Tibial artery (tissue), 4 donors: Measurements from ENCODE around the gene DNAJC3.

Experiments used
- DNase-seq, 2 donors: peaks; one replicate each; pipeline ENCODE4 v3.0.0-alpha.2; 2019
- H3K27ac ChIP-seq, 2 donors: fragments of 200-600 bp; sonication (generic) in 1 of 2; 1 replicate in 1 of 2; 2 replicates in 1 of 2; pipeline ENCODE4 v1.5.1; 2018 to 2019; ENCODE audit warnings: mild to moderate bottlenecking in 1 of 2
- H3K27me3 ChIP-seq, 2 donors: fragments of 200-600 bp; sonication (generic) in 1 of 2; one replicate each; pipeline versions ENCODE4 v1.5.1 to v1.6.0; 2016 to 2019
- H3K36me3 ChIP-seq, 3 donors: fragments of 200-600 bp; sonication (generic) in 2 of 3; one replicate each; pipeline ENCODE4 v1.5.1; 2016 to 2019; ENCODE audit warnings: mild to moderate bottlenecking in 2 of 3
- H3K4me1 ChIP-seq, 4 donors: fragments of 200-600 bp; sonication (generic) in 2 of 4; 1 replicate in 3 of 4; 2 replicates in 1 of 4; pipeline ENCODE4 v1.5.1; 2016 to 2019
- H3K4me3 ChIP-seq, 2 donors: fragments of 200-600 bp; sonication (generic) in 1 of 2; 1 replicate in 1 of 2; 2 replicates in 1 of 2; pipeline ENCODE4 v1.5.1; 2018 to 2019; ENCODE audit warnings: mild to moderate bottlenecking in 2 of 2
- H3K9me3 ChIP-seq, 3 donors: fragments of 200-600 bp; sonication (generic) in 1 of 3; one replicate each; pipeline ENCODE4 v1.5.1; 2016 to 2019
- intact Hi-C: fragments of 100-400 bp; cut with DNase I; formaldehyde crosslinking; loops from one replicate; pipeline ENCODE4 v1.15.0; 2023; ENCODE audit warnings: low total_unique reads
- TF ChIP-seq, protein P1 (sequence below), 2 experiments: fragments of 200-600 bp in 1 of 2; fragments of 450-650 bp in 1 of 2; IDR thresholded peaks; one replicate each; pipeline ENCODE4 v1.5.1; 2017 to 2019; ENCODE audit warnings: antibody characterized with exemption in 2 of 2, mild to moderate bottlenecking in 1 of 2, moderate library complexity in 1 of 2

Gene DNAJC3

DNA sequence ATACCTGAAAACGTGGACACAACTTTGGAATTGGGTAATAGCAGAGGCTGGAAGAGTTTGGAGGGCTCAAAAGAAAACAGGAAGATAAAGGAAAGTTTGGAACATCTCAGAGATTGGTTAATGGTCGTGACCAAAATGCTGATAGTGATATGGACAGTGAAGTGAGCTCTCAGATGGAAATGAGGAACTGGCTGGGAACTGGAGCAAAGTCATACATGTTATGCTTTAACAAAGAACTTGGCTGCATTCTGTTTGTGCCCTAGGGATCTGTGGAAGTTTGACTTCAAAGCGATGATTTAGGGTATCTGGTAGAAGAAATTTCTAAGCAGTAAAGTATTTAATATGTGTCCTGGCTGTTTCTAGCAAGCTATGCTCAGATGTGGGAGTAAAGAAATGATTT, 136.2 kb downstream of the DNAJC3 start:
- Histone ChIP-seq H3K27ac (no peak overlapping the region), H3K36me3 (peaks cover 48 to 69% (median 65%) of the 10 kb centered on the region in 3 donors), H3K9me3 (peaks cover 4 to 24% (median 12%) of the 10 kb centered on the region in 3 donors), H3K4me3 (no peak overlapping the region), H3K4me1 (no peaks in the 10 kb centered on the region), H3K27me3 (no peaks in the 10 kb centered on the region)
- intact Hi-C loops, result no loop called here
- TF ChIP-seq, protein P1, sequence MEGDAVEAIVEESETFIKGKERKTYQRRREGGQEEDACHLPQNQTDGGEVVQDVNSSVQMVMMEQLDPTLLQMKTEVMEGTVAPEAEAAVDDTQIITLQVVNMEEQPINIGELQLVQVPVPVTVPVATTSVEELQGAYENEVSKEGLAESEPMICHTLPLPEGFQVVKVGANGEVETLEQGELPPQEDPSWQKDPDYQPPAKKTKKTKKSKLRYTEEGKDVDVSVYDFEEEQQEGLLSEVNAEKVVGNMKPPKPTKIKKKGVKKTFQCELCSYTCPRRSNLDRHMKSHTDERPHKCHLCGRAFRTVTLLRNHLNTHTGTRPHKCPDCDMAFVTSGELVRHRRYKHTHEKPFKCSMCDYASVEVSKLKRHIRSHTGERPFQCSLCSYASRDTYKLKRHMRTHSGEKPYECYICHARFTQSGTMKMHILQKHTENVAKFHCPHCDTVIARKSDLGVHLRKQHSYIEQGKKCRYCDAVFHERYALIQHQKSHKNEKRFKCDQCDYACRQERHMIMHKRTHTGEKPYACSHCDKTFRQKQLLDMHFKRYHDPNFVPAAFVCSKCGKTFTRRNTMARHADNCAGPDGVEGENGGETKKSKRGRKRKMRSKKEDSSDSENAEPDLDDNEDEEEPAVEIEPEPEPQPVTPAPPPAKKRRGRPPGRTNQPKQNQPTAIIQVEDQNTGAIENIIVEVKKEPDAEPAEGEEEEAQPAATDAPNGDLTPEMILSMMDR (IDR thresholded peaks at IDR 0.05), result no peak
- no peak for DNase-seq

DNA sequence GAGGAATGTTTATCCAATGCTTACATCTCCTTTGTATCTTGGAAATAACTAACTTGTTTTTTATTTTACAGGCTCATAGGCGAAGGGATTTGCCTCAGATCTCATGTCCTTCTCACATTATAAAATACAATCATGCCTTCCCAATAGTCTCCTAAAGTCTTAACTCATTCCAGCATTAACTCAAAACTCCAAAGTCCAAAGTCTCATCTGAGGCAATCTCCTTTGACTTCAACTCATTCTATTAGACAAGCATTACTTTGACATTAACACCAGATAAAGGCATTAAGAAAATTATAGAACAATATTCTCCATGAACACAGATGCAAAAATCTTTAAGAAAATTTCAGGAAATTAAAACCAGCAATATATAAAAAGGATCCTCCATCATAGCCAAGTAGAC, 137.6 kb downstream of the DNAJC3 start:
- no peaks in the 10 kb centered on the region for H3K27me3 ChIP-seq
- DNase-seq, result no peak
- intact Hi-C loops, result no loop called here
- H3K36me3 ChIP-seq, result peaks cover 44 to 65% (median 59%) of the 10 kb centered on the region in 3 donors
- TF ChIP-seq, protein P1 (IDR thresholded peaks at IDR 0.05), result no peak
- H3K4me1 ChIP-seq, result no peaks in the 10 kb centered on the region
- H3K4me3 ChIP-seq, result no peak overlapping the region
- no peak overlapping the region for H3K27ac ChIP-seq
- H3K9me3 ChIP-seq, result peaks cover 2 to 22% (median 12%) of the 10 kb centered on the region in 3 donors

DNA sequence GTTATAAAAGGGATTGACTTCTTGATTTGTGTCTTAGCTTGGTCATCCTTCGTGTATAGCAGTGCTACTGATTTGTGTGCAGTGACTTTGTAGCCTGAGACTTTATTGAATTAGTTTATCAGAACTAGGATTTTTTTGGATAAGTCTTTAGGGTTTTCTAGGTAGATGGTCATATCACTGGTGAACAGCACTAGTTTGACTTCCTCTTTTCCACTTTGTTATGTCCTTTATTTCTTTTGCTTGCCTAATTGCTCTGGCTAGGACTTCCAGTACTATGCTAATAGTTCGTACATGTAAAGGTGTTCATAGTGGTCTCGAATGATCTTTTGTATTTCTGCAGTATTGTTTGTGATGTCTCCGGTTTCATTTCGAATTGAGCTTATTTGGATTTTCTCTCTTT, 145.4 kb downstream of the DNAJC3 start:
- Histone ChIP-seq H3K9me3 (no peaks in the 10 kb centered on the region), H3K27ac (no peak overlapping the region), H3K4me3 (no peak overlapping the region), H3K36me3 (peaks cover 16 to 23% (median 17%) of the 10 kb centered on the region in 3 donors), H3K27me3 (no peaks in the 10 kb centered on the region), H3K4me1 (no peaks in the 10 kb centered on the region)
- no peak for DNase-seq
- TF ChIP-seq, protein P1 (IDR thresholded peaks at IDR 0.05), result no peak
- intact Hi-C loops, result no loop called here

DNA sequence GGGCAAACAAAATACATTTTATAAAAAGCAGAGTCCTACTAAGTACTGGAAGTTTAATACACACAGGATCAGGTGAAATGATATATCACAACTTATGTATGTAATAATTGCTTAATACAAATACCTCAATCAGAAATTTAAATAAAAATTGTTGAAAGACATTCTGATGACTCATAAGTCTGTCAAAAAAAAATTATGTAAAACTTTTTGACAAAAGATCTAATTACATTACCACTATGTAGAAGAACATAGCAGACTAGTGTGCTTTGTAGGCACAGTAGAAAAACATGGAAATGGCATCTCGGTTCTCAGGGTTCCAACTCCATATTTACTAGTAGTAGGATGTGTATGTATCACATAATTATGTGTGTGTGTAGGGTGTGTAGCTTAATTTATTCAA, 156.2 kb downstream of the DNAJC3 start:
- Histone ChIP-seq H3K4me3 (no peak overlapping the region), H3K9me3 (no peaks in the 10 kb centered on the region), H3K27me3 (no peaks in the 10 kb centered on the region), H3K36me3 (peaks cover 10 to 18% (median 16%) of the 10 kb centered on the region in 3 donors), H3K27ac (no peak overlapping the region), H3K4me1 (no peaks in the 10 kb centered on the region)
- TF ChIP-seq, protein P1 (IDR thresholded peaks at IDR 0.05), result no peak
- no peak for DNase-seq
- intact Hi-C loops, result loop anchor here (5.0 kb wide), 1 partner anchor 211 kb away; no protein-coding TSS in a partner anchor

DNA sequence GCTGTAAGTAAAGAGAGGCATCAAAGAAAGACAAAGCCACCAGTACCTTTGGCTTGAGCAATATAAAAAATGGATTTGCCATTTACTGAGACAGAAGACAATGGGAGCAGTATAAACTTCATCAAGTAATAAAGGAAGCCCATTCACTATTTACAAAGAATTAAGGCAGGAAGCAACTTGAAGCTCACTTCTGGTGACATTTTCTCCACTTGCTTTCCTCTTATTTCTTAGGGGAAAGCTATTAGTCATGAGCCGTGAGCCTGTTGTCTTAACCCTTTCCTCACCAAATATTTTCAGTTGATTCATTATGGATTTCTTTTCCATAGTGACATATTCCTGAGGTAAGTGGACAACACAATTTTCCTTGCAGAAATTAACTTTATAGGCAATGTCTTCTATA, 156.8 kb downstream of the DNAJC3 start:
- intact Hi-C loops, result loop anchor here (5.0 kb wide), 1 partner anchor 211 kb away; no protein-coding TSS in a partner anchor
- DNase-seq, result no peak
- no peak overlapping the region for H3K4me3 ChIP-seq

More for the DNA sequence above, 156.8 kb downstream of the DNAJC3 start:
- Histone ChIP-seq H3K36me3 (peaks cover 10 to 20% (median 16%) of the 10 kb centered on the region in 3 donors), H3K4me1 (no peaks in the 10 kb centered on the region), H3K27me3 (no peaks in the 10 kb centered on the region), H3K9me3 (no peaks in the 10 kb centered on the region), H3K27ac (no peak overlapping the region)
- TF ChIP-seq, protein P1 (IDR thresholded peaks at IDR 0.05), result no peak
